Measurements from ENCODE around the gene ADAM22.
"Not testable (repeated sequence)": the region's sequence is repeated elsewhere in the genome, so short reads cannot be mapped to it uniquely, and the experiment has no call there.

ADAM22 gene

DNA sequence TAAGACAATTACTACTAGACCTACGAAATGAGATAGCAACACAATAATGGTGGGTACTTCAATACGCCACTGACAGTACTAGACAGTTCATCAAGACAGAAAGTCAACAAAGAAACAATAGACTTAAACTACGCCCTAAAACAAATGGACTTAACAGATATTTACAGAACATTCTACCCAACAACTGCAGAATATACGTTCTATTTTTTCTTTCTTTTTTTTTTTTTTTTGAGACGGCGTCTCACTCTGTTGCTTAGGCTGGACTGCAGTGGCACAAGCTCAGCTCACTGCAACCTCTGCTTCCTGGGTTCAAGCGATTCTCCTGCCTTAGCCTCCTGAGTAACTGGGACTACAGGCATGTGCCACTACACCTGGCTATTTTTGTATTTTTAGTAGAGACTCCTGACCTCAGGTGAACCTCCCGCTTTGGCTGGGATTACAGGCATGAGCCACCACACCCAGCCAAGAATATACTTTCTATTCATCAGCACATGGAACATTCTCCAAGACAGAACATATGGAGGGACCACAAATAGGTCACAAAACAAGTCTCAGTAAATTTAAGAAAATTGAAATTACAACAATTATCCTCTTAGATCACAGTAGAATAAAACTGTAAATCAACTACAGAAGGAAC lies 11.2 kb upstream of the ADAM22 start:
- H3K36me3 ChIP-seq (ENCODE audit: insufficient read depth, low read depth, low read length); H3K4me3 ChIP-seq (ENCODE audit: low read length); H3K27ac ChIP-seq (ENCODE audit: low read length); H3K27me3 ChIP-seq (ENCODE audit: insufficient read depth, low read length); H3K9ac ChIP-seq (ENCODE audit: low read depth, low read length); H3K9me3 ChIP-seq (ENCODE audit: insufficient read depth, low read depth, low read length): not testable (repeated sequence)
- peaks cover 11% of the 10 kb centered on the region; the same call in 1 of the 2 replicates for H3K4me1 ChIP-seq (ENCODE audit: insufficient read depth, low read length)

DNA sequence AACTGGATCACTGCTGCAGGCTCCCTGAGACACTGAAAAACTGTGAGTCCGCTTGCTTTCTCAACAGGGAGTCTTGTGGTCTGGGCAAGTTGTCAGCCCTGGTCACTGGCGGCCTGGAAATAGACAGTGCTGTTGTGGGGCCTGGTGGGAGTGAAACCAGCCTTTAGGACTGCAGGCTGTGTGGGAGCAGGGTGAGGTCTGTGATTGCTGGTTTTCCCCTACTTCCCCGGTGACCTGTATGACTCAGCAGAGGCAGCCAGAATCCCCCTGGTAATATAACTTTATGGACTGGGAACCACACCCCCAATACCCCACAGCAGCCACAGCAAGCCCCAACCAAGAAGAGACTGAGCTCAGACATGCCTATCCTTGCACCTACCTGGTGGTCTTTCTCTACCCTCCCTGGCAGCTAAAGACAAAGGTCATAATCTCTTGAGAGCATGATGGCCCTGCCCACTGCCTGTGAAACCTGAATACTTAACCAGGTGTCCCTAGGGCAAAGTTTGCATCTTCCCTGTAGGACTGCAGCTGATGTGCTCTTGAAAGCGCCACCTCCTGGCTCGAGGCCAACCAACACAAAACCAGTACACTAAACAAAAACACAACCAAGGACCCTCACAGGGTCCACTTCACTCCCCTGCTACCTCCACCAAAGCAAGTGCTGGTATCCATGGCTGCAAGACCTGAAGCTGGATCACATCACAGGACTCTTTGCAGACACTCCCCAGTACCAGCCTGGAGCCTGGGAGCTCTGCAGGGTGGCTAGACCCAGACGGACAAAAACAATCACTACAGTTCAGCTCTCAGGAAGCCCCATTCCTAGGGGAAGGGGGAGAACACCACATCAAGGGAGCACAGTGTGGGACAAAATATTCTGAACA lies 7.2 kb upstream of the ADAM22 start:
- H3K9ac ChIP-seq (ENCODE audit: low read depth, low read length): peak overlapping the region; percentile 39; the same call in 1 of the 2 replicates
- H3K4me3 ChIP-seq (ENCODE audit: low read length): no peak overlapping the region
- peaks cover 11% of the 10 kb centered on the region; the same call in 1 of the 2 replicates for H3K4me1 ChIP-seq (ENCODE audit: insufficient read depth, low read length)
- peak overlapping the region; percentile 69 for H3K27ac ChIP-seq (ENCODE audit: low read length)
- H3K36me3 ChIP-seq (ENCODE audit: insufficient read depth, low read depth, low read length): no peaks in the 10 kb centered on the region
- H3K9me3 ChIP-seq (ENCODE audit: insufficient read depth, low read depth, low read length): no peaks in the 10 kb centered on the region
- no peaks in the 10 kb centered on the region for H3K27me3 ChIP-seq (ENCODE audit: insufficient read depth, low read length)

DNA sequence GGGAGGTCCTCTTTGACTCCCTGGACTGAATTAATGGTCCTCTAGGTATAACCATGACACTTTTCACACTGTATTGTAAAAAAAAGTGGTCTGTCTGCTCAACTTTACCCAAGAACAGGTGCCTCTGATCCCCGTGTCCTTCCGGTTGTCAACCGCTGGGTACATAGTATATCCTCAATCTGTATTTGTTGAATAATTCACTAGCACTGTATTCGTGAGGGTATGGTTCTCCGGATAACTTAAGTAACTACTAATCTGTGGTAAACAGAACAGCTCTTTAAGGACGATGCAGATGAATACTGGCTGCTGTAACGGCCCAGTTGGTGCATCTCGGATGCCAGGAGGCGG lies 472 bp upstream of the ADAM22 start:
- Histone ChIP-seq H3K4me1 (ENCODE audit: insufficient read depth, low read length) (no peaks in the 10 kb centered on the region), H3K9me3 (ENCODE audit: insufficient read depth, low read depth, low read length) (no peaks in the 10 kb centered on the region), H3K4me3 (ENCODE audit: low read length) (peak overlapping the region; percentile 90), H3K27ac (ENCODE audit: low read length) (no peak overlapping the region), H3K9ac (ENCODE audit: low read depth, low read length) (peak overlapping the region; percentile 40; the same call in 1 of the 2 replicates), H3K36me3 (ENCODE audit: insufficient read depth, low read depth, low read length) (peaks cover 4% of the 10 kb centered on the region; the same call in 1 of the 2 replicates), H3K27me3 (ENCODE audit: insufficient read depth, low read length) (peaks cover 16% of the 10 kb centered on the region)

DNA sequence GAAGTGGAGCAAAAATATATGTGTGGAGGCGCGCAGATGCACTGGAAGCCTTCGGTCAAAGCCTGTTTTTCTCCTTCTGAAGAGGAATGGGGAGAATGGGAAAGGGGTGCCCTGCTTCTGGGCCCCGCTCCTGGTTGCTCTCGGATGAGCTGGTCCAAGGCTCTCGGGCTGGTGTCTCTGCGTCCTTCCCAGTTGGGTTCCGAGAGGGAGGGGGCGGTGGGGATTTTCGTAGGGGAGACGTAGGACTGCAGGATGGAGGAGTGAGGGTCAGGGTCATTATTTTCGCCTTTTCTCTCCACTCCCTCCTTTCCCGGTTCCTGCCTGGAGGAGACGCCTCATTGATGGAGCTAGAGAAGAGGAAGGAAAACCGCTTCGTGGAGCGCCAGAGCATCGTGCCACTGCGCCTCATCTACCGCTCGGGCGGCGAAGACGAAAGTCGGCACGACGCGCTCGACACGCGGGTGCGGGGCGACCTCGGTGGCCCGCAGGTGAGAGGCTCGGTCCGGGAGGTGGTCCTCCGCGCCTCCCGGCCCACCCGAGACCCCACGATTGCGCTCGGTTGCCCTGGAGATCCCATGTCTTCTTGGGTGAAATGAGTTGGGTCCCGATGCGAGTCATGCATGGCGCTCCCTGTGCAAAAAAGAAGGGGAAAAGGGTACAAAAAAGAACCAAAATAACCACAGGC lies 790 bp downstream of the ADAM22 start:
- Histone ChIP-seq H3K4me3 (ENCODE audit: low read length) (peak overlapping the region; percentile 90), H3K9ac (ENCODE audit: low read depth, low read length) (peak overlapping the region; percentile 84), H3K36me3 (ENCODE audit: insufficient read depth, low read depth, low read length) (peaks cover 14% of the 10 kb centered on the region; the same call in 1 of the 2 replicates), H3K27me3 (ENCODE audit: insufficient read depth, low read length) (peaks cover 16% of the 10 kb centered on the region), H3K9me3 (ENCODE audit: insufficient read depth, low read depth, low read length) (no peaks in the 10 kb centered on the region), H3K4me1 (ENCODE audit: insufficient read depth, low read length) (no peaks in the 10 kb centered on the region), H3K27ac (ENCODE audit: low read length) (no peak overlapping the region)

DNA sequence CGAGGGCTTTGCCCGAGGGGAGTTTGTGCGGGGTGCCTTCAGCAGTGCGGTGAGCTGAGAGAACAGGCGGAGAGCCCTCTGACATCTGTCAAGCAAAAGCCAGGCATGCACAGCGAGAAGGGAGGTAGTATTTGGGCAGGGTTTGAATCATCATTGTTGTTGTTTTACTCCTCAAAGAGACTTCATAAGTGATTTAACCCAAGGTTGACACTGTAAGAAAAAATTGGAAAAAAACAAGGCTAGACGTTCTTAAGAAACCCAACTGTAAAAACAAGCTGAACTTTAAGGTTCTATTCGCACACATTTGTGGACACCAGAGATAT lies 1.3 kb downstream of the ADAM22 start:
- no peaks in the 10 kb centered on the region for H3K4me1 ChIP-seq (ENCODE audit: insufficient read depth, low read length)
- peaks cover 14% of the 10 kb centered on the region; the same call in 1 of the 2 replicates for H3K36me3 ChIP-seq (ENCODE audit: insufficient read depth, low read depth, low read length)
- peak overlapping the region; percentile 90 for H3K4me3 ChIP-seq (ENCODE audit: low read length)
- H3K27ac ChIP-seq (ENCODE audit: low read length): no peak overlapping the region
- H3K9me3 ChIP-seq (ENCODE audit: insufficient read depth, low read depth, low read length): no peaks in the 10 kb centered on the region
- peak overlapping the region; percentile 84; the same call in 1 of the 2 replicates for H3K9ac ChIP-seq (ENCODE audit: low read depth, low read length)
- H3K27me3 ChIP-seq (ENCODE audit: insufficient read depth, low read length): peaks cover 16% of the 10 kb centered on the region

DNA sequence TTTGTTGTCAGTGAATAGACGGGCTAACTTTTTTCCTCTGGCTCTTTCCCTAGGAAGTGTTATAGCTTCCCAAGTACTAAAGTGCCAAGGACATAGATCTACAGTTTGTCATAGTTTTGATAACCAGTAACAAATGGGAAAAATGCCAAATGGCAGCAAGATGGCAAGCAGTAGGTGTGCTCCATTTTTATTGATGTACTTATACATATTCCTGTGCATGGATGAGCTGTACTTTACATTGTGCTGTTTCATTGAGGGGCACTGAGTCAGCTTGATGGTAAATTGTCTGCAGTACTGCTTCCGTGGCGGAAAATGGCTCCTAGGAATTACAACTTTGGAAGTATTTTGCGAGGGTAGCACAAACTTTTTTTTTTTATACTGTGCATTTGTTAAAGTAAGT lies 7.1 kb downstream of the ADAM22 start:
- no peaks in the 10 kb centered on the region for H3K4me1 ChIP-seq (ENCODE audit: insufficient read depth, low read length)
- 0 out of 2 replicates have a peak, but pooled peaks cover under 1% of the 10 kb centered on the region for H3K27me3 ChIP-seq (ENCODE audit: insufficient read depth, low read length)
- peaks cover 14% of the 10 kb centered on the region; the same call in 1 of the 2 replicates for H3K36me3 ChIP-seq (ENCODE audit: insufficient read depth, low read depth, low read length)
- H3K9ac ChIP-seq (ENCODE audit: low read depth, low read length): no peak overlapping the region
- H3K27ac ChIP-seq (ENCODE audit: low read length): no peak overlapping the region
- H3K9me3 ChIP-seq (ENCODE audit: insufficient read depth, low read depth, low read length): no peaks in the 10 kb centered on the region
- H3K4me3 ChIP-seq (ENCODE audit: low read length): no peak overlapping the region

DNA sequence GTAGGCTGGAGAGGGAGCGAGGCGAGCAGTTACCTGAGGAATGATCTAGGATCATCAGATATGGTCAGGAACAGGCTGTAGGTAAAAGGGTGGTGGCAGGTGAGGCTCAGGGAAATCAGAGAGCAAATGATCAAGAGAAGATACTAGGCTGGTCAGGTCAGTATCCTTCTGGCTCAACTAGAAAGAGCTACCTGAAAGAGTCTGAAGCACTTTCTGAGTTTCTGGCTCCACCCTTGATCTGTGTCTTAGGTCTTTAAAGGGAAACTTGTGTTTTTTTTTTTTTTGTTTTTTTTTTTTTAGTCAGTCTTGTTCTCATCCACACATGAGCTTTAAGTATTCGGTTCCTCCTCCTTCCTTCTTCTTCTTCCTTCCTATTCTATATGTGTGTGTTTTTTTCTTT lies 10.5 kb downstream of the ADAM22 start:
- H3K27me3 ChIP-seq (ENCODE audit: insufficient read depth, low read length): no peaks in the 10 kb centered on the region
- no peaks in the 10 kb centered on the region for H3K4me1 ChIP-seq (ENCODE audit: insufficient read depth, low read length)
- H3K36me3 ChIP-seq (ENCODE audit: insufficient read depth, low read depth, low read length): peaks cover 3% of the 10 kb centered on the region; the same call in 1 of the 2 replicates
- no peak overlapping the region for H3K27ac ChIP-seq (ENCODE audit: low read length)
- H3K9ac ChIP-seq (ENCODE audit: low read depth, low read length): no peak overlapping the region
- H3K4me3 ChIP-seq (ENCODE audit: low read length): no peak overlapping the region
- H3K9me3 ChIP-seq (ENCODE audit: insufficient read depth, low read depth, low read length): no peaks in the 10 kb centered on the region

DNA sequence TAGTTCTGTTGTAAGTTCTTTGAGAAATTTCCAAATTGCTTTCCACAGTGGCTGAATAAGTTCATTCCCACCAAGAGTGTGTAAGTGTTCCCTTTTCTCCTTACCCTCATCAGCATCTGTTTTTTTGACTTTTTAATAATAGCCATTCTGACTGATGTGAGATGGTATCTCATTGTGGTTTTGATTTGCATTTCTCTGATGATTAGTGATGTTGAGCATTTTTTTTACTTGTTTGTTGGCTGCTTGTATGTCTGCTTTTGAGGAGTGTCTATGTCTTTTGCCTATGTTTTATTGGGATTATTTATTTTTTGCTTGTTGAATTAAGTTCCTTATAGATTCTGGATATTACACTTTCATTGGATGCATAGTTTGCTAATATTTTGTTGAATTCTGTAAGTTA lies 11.9 kb downstream of the ADAM22 start:
- H3K36me3 ChIP-seq (ENCODE audit: insufficient read depth, low read depth, low read length); H3K4me1 ChIP-seq (ENCODE audit: insufficient read depth, low read length); H3K9ac ChIP-seq (ENCODE audit: low read depth, low read length); H3K27ac ChIP-seq (ENCODE audit: low read length); H3K4me3 ChIP-seq (ENCODE audit: low read length); H3K9me3 ChIP-seq (ENCODE audit: insufficient read depth, low read depth, low read length); H3K27me3 ChIP-seq (ENCODE audit: insufficient read depth, low read length): not testable (repeated sequence)

DNA sequence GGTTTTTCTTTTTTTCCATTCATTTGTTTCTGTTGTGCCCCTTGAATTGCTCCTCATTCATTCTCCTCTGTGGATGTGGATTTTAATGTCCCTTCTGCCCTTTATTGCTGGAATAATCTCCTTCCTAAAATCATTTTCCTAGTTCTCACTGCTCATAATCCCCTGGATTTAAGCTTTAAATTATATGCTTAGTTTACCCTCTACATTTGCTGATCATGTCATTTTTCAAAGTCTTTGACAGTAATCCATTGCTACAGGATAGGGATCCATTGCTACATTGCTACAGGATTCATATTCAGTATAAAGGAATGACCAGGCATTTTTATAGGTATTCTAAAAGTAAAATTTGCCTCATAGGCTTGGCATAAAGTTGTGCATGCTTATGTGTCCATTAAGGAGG lies 14.3 kb downstream of the ADAM22 start:
- Histone ChIP-seq H3K4me3 (ENCODE audit: low read length) (no peak overlapping the region), H3K27ac (ENCODE audit: low read length) (no peak overlapping the region), H3K9me3 (ENCODE audit: insufficient read depth, low read depth, low read length) (no peaks in the 10 kb centered on the region), H3K27me3 (ENCODE audit: insufficient read depth, low read length) (no peaks in the 10 kb centered on the region), H3K36me3 (ENCODE audit: insufficient read depth, low read depth, low read length) (no peaks in the 10 kb centered on the region), H3K9ac (ENCODE audit: low read depth, low read length) (no peak overlapping the region), H3K4me1 (ENCODE audit: insufficient read depth, low read length) (no peaks in the 10 kb centered on the region)

DNA sequence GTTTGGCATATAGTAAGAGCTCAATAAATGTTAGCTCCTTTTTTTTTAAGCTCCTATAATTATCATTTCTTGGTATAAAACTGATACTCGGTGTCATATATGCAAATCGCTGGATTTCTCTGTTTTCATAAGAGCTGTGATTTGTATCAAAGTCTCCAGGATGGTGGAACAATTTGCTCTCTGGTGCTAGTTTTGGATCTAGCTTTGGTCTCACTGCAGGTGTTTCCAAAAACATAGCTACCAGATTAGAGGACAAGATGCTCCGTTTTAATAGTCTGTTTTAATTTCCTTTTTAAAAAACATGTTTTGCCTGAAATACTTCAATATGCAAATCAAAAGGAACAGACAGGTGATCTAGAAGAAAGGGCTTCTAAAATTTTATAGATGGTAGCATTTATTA lies 25.3 kb downstream of the ADAM22 start:
- peaks cover 11% of the 10 kb centered on the region for H3K9me3 ChIP-seq (ENCODE audit: insufficient read depth, low read depth, low read length)
- no peaks in the 10 kb centered on the region for H3K4me1 ChIP-seq (ENCODE audit: insufficient read depth, low read length)
- no peak overlapping the region for H3K27ac ChIP-seq (ENCODE audit: low read length)
- no peak overlapping the region for H3K9ac ChIP-seq (ENCODE audit: low read depth, low read length)
- no peak overlapping the region for H3K4me3 ChIP-seq (ENCODE audit: low read length)
- no peaks in the 10 kb centered on the region for H3K36me3 ChIP-seq (ENCODE audit: insufficient read depth, low read depth, low read length)
- no peaks in the 10 kb centered on the region for H3K27me3 ChIP-seq (ENCODE audit: insufficient read depth, low read length)

DNA sequence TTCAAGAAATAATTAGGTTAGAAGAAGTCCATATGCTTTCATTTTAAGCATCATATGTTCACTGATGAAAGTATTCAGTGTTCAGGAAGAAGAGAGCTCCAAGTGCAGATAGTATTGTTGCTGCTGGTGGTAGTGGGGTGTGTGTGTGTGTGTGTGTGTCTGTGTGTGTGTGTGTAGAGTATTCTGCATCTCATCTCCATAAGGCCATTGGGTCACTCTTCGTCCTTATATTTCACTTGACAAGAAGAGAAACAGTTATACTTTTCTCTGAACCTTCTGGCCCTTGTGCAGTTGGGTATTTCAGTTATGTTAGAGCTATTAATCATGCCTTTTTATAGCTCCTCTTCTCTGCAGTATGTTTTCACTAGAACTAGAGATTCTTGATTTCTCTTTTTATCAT lies 26.2 kb downstream of the ADAM22 start:
- no peak overlapping the region for H3K4me3 ChIP-seq (ENCODE audit: low read length)

More for the DNA sequence above, 26.2 kb downstream of the ADAM22 start:
- Histone ChIP-seq H3K9ac (ENCODE audit: low read depth, low read length) (no peak overlapping the region), H3K36me3 (ENCODE audit: insufficient read depth, low read depth, low read length) (no peaks in the 10 kb centered on the region), H3K27me3 (ENCODE audit: insufficient read depth, low read length) (no peaks in the 10 kb centered on the region), H3K9me3 (ENCODE audit: insufficient read depth, low read depth, low read length) (peaks cover 11% of the 10 kb centered on the region), H3K27ac (ENCODE audit: low read length) (no peak overlapping the region), H3K4me1 (ENCODE audit: insufficient read depth, low read length) (no peaks in the 10 kb centered on the region)

All from iPS-20b (cell line).